SK-N-SH treated with all-trans-retinoic acid at 6 μM for 48 hours (cell line): Measurements from ENCODE around the gene PIK3C2B.

Experiments
- ATAC-seq: fragments of 200-7000 bp; cut with Tn5 transposase; 3 replicates; pipeline ENCODE4 v1.9.1; 2020; ENCODE audit warnings: mild to moderate bottlenecking, moderate library complexity
- ARNTL ChIP-seq: fragments of 450-650 bp; formaldehyde crosslinking; IDR thresholded peaks from 2 replicates; pipeline ENCODE4 v1.5.0; 2020; ENCODE audit warnings: low read depth, mild to moderate bottlenecking, moderate library complexity, borderline replicate concordance
- BACH2 ChIP-seq: fragments of 250-450 bp; sonication (Bioruptor Pico); IDR thresholded peaks from 2 replicates; pipeline ENCODE4 v1.9.0; 2021; ENCODE audit warnings: mild to moderate bottlenecking, borderline replicate concordance
- CREB5 ChIP-seq: fragments of 250-450 bp; sonication (Bioruptor Pico); IDR thresholded peaks from 2 replicates; pipeline ENCODE4 v1.5.1; 2020; ENCODE audit warnings: low read depth, mild to moderate bottlenecking, moderate library complexity
- CSDC2 ChIP-seq: fragments of 250-450 bp; sonication (Bioruptor Pico); IDR thresholded peaks from 2 replicates; pipeline ENCODE4 v1.5.0; 2020; ENCODE audit warnings: mild to moderate bottlenecking, moderate library complexity
- CSRNP3 ChIP-seq: fragments of 250-450 bp; sonication (Bioruptor Pico); IDR thresholded peaks from 2 replicates; pipeline ENCODE4 v1.5.1; 2021; ENCODE audit warnings: mild to moderate bottlenecking, moderate library complexity
- ESRRG ChIP-seq: fragments of 250-450 bp; sonication (Bioruptor Pico); IDR thresholded peaks from 2 replicates; pipeline ENCODE4 v1.6.1; 2021; ENCODE audit warnings: mild to moderate bottlenecking
- GLIS3 ChIP-seq: fragments of 250-450 bp; sonication (Bioruptor Pico); IDR thresholded peaks from 2 replicates; pipeline ENCODE4 v1.5.0; 2020; ENCODE audit warnings: mild to moderate bottlenecking, moderate library complexity
- ISL1 ChIP-seq: fragments of 250-450 bp; sonication (Bioruptor Pico); IDR thresholded peaks from 2 replicates; pipeline ENCODE4 v2.1.2; 2022; ENCODE audit warnings: mild to moderate bottlenecking, moderate library complexity
- OSR1 ChIP-seq: fragments of 250-450 bp; sonication (Bioruptor Pico); IDR thresholded peaks from 2 replicates; pipeline ENCODE4 v1.8.0; 2022; ENCODE audit warnings: moderate library complexity, mild to moderate bottlenecking, inconsistent platforms
- PATZ1 ChIP-seq: fragments of 250-450 bp; sonication (Bioruptor Pico); IDR thresholded peaks from 2 replicates; pipeline ENCODE4 v1.8.0; 2020; ENCODE audit warnings: mild to moderate bottlenecking, moderate library complexity, borderline replicate concordance
- POU6F1 ChIP-seq: fragments of 250-450 bp; sonication (Bioruptor Pico); IDR thresholded peaks from 2 replicates; pipeline ENCODE4 v1.8.0; 2021; ENCODE audit warnings: low read depth, mild to moderate bottlenecking, moderate library complexity, borderline replicate concordance
- PPARA ChIP-seq: fragments of 250-450 bp; sonication (Bioruptor Pico); IDR thresholded peaks from 2 replicates; pipeline ENCODE4 v1.5.0; 2020; ENCODE audit warnings: mild to moderate bottlenecking, borderline replicate concordance
- RARB ChIP-seq: fragments of 250-450 bp; sonication (Bioruptor Pico); IDR thresholded peaks from 2 replicates; pipeline ENCODE4 v1.8.0; 2021; ENCODE audit warnings: mild to moderate bottlenecking, moderate library complexity
- SNAI2 ChIP-seq: fragments of 250-450 bp; sonication (Bioruptor Pico); IDR thresholded peaks from 2 replicates; pipeline ENCODE4 v1.5.0; 2020; ENCODE audit warnings: mild to moderate bottlenecking, moderate library complexity
- TCF4 ChIP-seq: fragments of 250-450 bp; sonication (Bioruptor Pico); IDR thresholded peaks from 2 replicates; pipeline ENCODE4 v1.8.0; 2021; ENCODE audit warnings: mild to moderate bottlenecking, moderate library complexity, borderline replicate concordance
- TOX ChIP-seq: fragments of 250-450 bp; sonication (Bioruptor Pico); IDR thresholded peaks from 2 replicates; pipeline ENCODE4 v1.8.0; 2021; ENCODE audit warnings: mild to moderate bottlenecking, moderate library complexity, borderline replicate concordance
- TSHZ2 ChIP-seq: fragments of 250-450 bp; sonication (Bioruptor Pico); IDR thresholded peaks from 2 replicates; pipeline ENCODE4 v1.5.0; 2020; ENCODE audit warnings: mild to moderate bottlenecking, moderate library complexity
- ZC3H10 ChIP-seq: fragments of 250-450 bp; sonication (Bioruptor Pico); IDR thresholded peaks from 2 replicates; pipeline ENCODE4 v1.5.1; 2021; ENCODE audit warnings: mild to moderate bottlenecking, moderate library complexity
- ZFP3 ChIP-seq: fragments of 250-450 bp; sonication (Bioruptor Pico); IDR thresholded peaks from 2 replicates; pipeline ENCODE4 v1.5.0; 2020; ENCODE audit warnings: mild to moderate bottlenecking, moderate library complexity
- ZFP30 ChIP-seq: fragments of 450-650 bp; formaldehyde crosslinking; IDR thresholded peaks from 2 replicates; pipeline ENCODE4 v1.5.0; 2022; ENCODE audit warnings: mild to moderate bottlenecking, moderate library complexity
- ZNF565 ChIP-seq: fragments of 450-650 bp; formaldehyde crosslinking; conservative IDR thresholded peaks from 2 replicates; pipeline ENCODE4 v1.5.0; 2020; ENCODE audit warnings: low read depth, mild to moderate bottlenecking, moderate library complexity
- ZNF70 ChIP-seq: fragments of 450-650 bp; formaldehyde crosslinking; IDR thresholded peaks from 2 replicates; pipeline ENCODE4 v1.5.0; 2020; ENCODE audit warnings: mild to moderate bottlenecking, moderate library complexity
- ZNF8 ChIP-seq: fragments of 450-650 bp; formaldehyde crosslinking; IDR thresholded peaks from 2 replicates; pipeline ENCODE4 v1.5.0; 2020; ENCODE audit warnings: mild to moderate bottlenecking, moderate library complexity

Gene PIK3C2B

GRCh38 chr1:204469304-204469703 is 25.3 kb downstream of the PIK3C2B start:
- TF ChIP-seq CSDC2 (CRISPR knock-in tag) (no peak), ISL1 (no peak), ZNF8 (CRISPR knock-in tag) (no peak), SNAI2 (no peak), ZFP30 (no peak), POU6F1 (CRISPR knock-in tag) (no peak), CSRNP3 (CRISPR knock-in tag) (no peak), ESRRG (CRISPR knock-in tag) (no peak), ZNF565 (CRISPR knock-in tag) (no peak), ZNF70 (CRISPR knock-in tag) (no peak), TOX (CRISPR knock-in tag) (no peak), ZFP3 (CRISPR knock-in tag) (no peak), PPARA (no peak)
- ATAC-seq = no peak

GRCh38 chr1:204468766-204469302 is 25.8 kb downstream of the PIK3C2B start:
- TF ChIP-seq CSRNP3 (CRISPR knock-in tag) (no peak), ESRRG (CRISPR knock-in tag) (no peak), CREB5 (CRISPR knock-in tag) (no peak), SNAI2 (no peak), ISL1 (no peak), GLIS3 (CRISPR knock-in tag) (no peak), ZNF70 (CRISPR knock-in tag) (no peak), ARNTL (CRISPR knock-in tag) (no peak), RARB (CRISPR knock-in tag) (no peak), ZC3H10 (CRISPR knock-in tag) (no peak), PATZ1 (no peak), ZNF8 (CRISPR knock-in tag) (no peak), TOX (CRISPR knock-in tag) (no peak), POU6F1 (CRISPR knock-in tag) (no peak), TCF4 (no peak), OSR1 (CRISPR knock-in tag) (no peak), PPARA (no peak), BACH2 (CRISPR knock-in tag) (no peak), CSDC2 (CRISPR knock-in tag) (no peak), ZFP30 (no peak)
- no peak for ATAC-seq

- ATAC-seq = no peak
- no peak for TF ChIP-seq RARB (CRISPR knock-in tag)
- TF ChIP-seq CREB5 (CRISPR knock-in tag) = no peak
- no peak for TF ChIP-seq TSHZ2 (CRISPR knock-in tag)
- no peak for TF ChIP-seq SNAI2
- TF ChIP-seq CSRNP3 (CRISPR knock-in tag) = no peak
- no peak for TF ChIP-seq ARNTL (CRISPR knock-in tag)
Observed at GRCh38 chr1:204468206-204468605, 26.4 kb downstream of the PIK3C2B start.
